HG03442 (cell line): ENCODE measurements around the gene S100A5.
"Not testable (repeated sequence)": the region's sequence is repeated elsewhere in the genome, so short reads cannot be mapped to it uniquely, and the experiment has no call there.

Source experiments
- ATAC-seq: cut with Tn5 transposase; IDR thresholded peaks from one replicate; pipeline ENCODE4 v1.9.1; 2021; ENCODE audit warnings: mild to moderate bottlenecking, moderate library complexity; ENCODE audit not compliant: unreplicated experiment

Gene S100A5

GRCh38 chr1:153540394-153541361, at the start of gene S100A5:
Gene S100A5, minus strand, starts transcription at chr1:153540934. Its CDS starts 743 bp downstream, at chr1:153540191.
- no peak for ATAC-seq

GRCh38 chr1:153588482-153588881, 47.7 kb upstream of the S100A5 start:
- ATAC-seq: no peak

- not testable (repeated sequence) for ATAC-seq
Observed at GRCh38 chr1:153588033-153588432, 47.3 kb upstream of the S100A5 start.

GRCh38 chr1:153587314-153587713, 46.6 kb upstream of the S100A5 start:
- ATAC-seq: no peak

GRCh38 chr1:153586347-153586746, 45.6 kb upstream of the S100A5 start:
- ATAC-seq: no peak

- no peak for ATAC-seq
Observed at GRCh38 chr1:153585006-153585405, 44.3 kb upstream of the S100A5 start.

- ATAC-seq: no peak
Observed at GRCh38 chr1:153583976-153584375, 43.2 kb upstream of the S100A5 start.

GRCh38 chr1:153583514-153583913, 42.8 kb upstream of the S100A5 start:
- not testable (repeated sequence) for ATAC-seq

GRCh38 chr1:153582836-153583235, 42.1 kb upstream of the S100A5 start:
- not testable (repeated sequence) for ATAC-seq

- no peak for ATAC-seq
Observed at GRCh38 chr1:153578936-153579335, 38.2 kb upstream of the S100A5 start.

GRCh38 chr1:153578490-153578889, 37.8 kb upstream of the S100A5 start:
- ATAC-seq: no peak

GRCh38 chr1:153577624-153578051, 36.9 kb upstream of the S100A5 start:
- no peak for ATAC-seq

GRCh38 chr1:153577138-153577537, 36.4 kb upstream of the S100A5 start:
- no peak for ATAC-seq

- not testable (repeated sequence) for ATAC-seq
Observed at GRCh38 chr1:153575497-153575896, 34.8 kb upstream of the S100A5 start.

GRCh38 chr1:153575081-153575491, 34.4 kb upstream of the S100A5 start:
- ATAC-seq: not testable (repeated sequence)

- ATAC-seq: no peak
Observed at GRCh38 chr1:153573351-153573750, 32.6 kb upstream of the S100A5 start.

- ATAC-seq: no peak
Observed at GRCh38 chr1:153572569-153573015, 31.9 kb upstream of the S100A5 start.

- ATAC-seq: no peak
Observed at GRCh38 chr1:153571706-153572105, 31.0 kb upstream of the S100A5 start.

- ATAC-seq: no peak
Observed at GRCh38 chr1:153570874-153571273, 30.1 kb upstream of the S100A5 start.

- ATAC-seq: no peak
Observed at GRCh38 chr1:153569465-153569864, 28.7 kb upstream of the S100A5 start.

- ATAC-seq: no peak
Observed at GRCh38 chr1:153568367-153569099, 27.8 kb upstream of the S100A5 start.
